Testis (tissue), 2 donors: ENCODE measurements around the gene COL16A1.

Experiments used
- CTCF ChIP-seq, 3 experiments: fragments of 450-650 bp in 2 of 3; fragments of 200-600 bp in 1 of 3; sonication (generic) in 1 of 3; IDR thresholded peaks; one replicate each; pipeline ENCODE4 v1.5.1; 2016 to 2019; ENCODE audit warnings: antibody characterized with exemption in 3 of 3, mild to moderate bottlenecking in 2 of 3, moderate library complexity in 1 of 3
- POLR2A ChIP-seq: fragments of 450-650 bp; IDR thresholded peaks from one replicate; pipeline ENCODE4 v1.6.1; 2017; ENCODE audit warnings: antibody characterized with exemption, mild to moderate bottlenecking, moderate library complexity

- TF ChIP-seq CTCF (IDR thresholded peaks at IDR 0.05) (no peak), POLR2A (no peak)
Measured at GRCh38 chr1:31705080-31705866, 1.5 kb upstream of the COL16A1 start.
